Endodermal cell (in vitro differentiated cells): ENCODE data around the gene MCTP2. TPM values are rescaled to one million over a fixed set of nuclear protein-coding genes. Genes with fewer than 3 reads are reported as not detected.
A peak's percentile ranks its signal among the peaks of the same experiment; 100 is the strongest.

ENCODE experiments used
- DNase-seq: peaks from one replicate; pipeline ENCODE4 v3.0.0-alpha.2; 2017
- H3K27ac ChIP-seq: 2 replicates; pipeline ENCODE4 v1.5.1; 2013; ENCODE audit warnings: mild to moderate bottlenecking, low read depth, low read length, moderate library complexity
- H3K27me3 ChIP-seq: 2 replicates; pipeline ENCODE4 v1.6.1; 2013; ENCODE audit warnings: mild to moderate bottlenecking, low read length, moderate library complexity; ENCODE audit not compliant: insufficient read depth, control insufficient read depth, poor library complexity, severe bottlenecking
- H3K36me3 ChIP-seq: 2 replicates; pipeline ENCODE4 v1.7.0; 2013; ENCODE audit warnings: mild to moderate bottlenecking, low read length, moderate library complexity; ENCODE audit not compliant: control insufficient read depth, insufficient read depth
- H3K4me1 ChIP-seq: one replicate; pipeline ENCODE4 v1.7.0; 2013; ENCODE audit warnings: low read length; ENCODE audit not compliant: control insufficient read depth, insufficient read depth
- H3K4me3 ChIP-seq: 2 replicates; pipeline ENCODE4 v1.5.1; 2013; ENCODE audit warnings: mild to moderate bottlenecking, low read length, moderate library complexity
- H3K9ac ChIP-seq: 2 replicates; pipeline ENCODE4 v1.6.1; 2013; ENCODE audit warnings: mild to moderate bottlenecking, low read length, moderate library complexity; ENCODE audit not compliant: poor library complexity, severe bottlenecking; ENCODE audit errors: extremely low read depth
- H3K9me3 ChIP-seq: 2 replicates; pipeline ENCODE4 v1.6.1; 2013; ENCODE audit warnings: mild to moderate bottlenecking, low read length, moderate library complexity; ENCODE audit not compliant: control insufficient read depth
- H3K27ac Mint-ChIP-seq: 2 replicates; pipeline ENCODE4 v1.8.0; 2020; ENCODE audit warnings: mixed read lengths
- H3K27me3 Mint-ChIP-seq: 2 replicates; pipeline ENCODE4 v1.8.0; 2021; ENCODE audit warnings: mild to moderate bottlenecking, mixed read lengths; ENCODE audit not compliant: insufficient read depth
- H3K36me3 Mint-ChIP-seq: 2 replicates; pipeline ENCODE4 v1.8.0; 2020; ENCODE audit warnings: low read depth, mixed read lengths
- H3K4me1 Mint-ChIP-seq: 2 replicates; pipeline ENCODE4 v1.8.0; 2020; ENCODE audit warnings: mixed read lengths
- H3K4me3 Mint-ChIP-seq: 2 replicates; pipeline ENCODE4 v1.8.0; 2020; ENCODE audit warnings: mild to moderate bottlenecking, moderate library complexity, mixed read lengths
- H3K9me3 Mint-ChIP-seq: 2 replicates; pipeline ENCODE4 v1.8.0; 2020; ENCODE audit warnings: mild to moderate bottlenecking, mixed read lengths
- WGBS, 2 experiments: methylation state at CpG; one replicate each; pipeline versions ENCODE4 v1.1.5 to v1.1.7; 2013; ENCODE audit warnings: missing lambda C conversion rate in 2 of 2, mixed read lengths in 1 of 2; ENCODE audit not compliant: insufficient coverage in 1 of 2, insufficient read length in 1 of 2; 5-methylcytosine and 5-hydroxymethylcytosine counted together
- total RNA-seq, 2 donors: library from RNA; stranded (reverse); fragmentation: NEBNext Ultra II Directional in 1 of 2; extraction: Animal tissue kit (Norgen Biotek cat#: 25700) in 1 of 2; gene quantifications; 2 replicates in 1 of 2; 3 replicates in 1 of 2; pipeline ENCODE4 v1.2.1, GENCODE V29; 2021
- TF ChIP-seq, protein P1 (sequence below): fragments of 200-600 bp; sonication (generic); conservative IDR thresholded peaks from 2 replicates; pipeline ENCODE4 v1.5.0; 2021; ENCODE audit warnings: antibody characterized with exemption, mild to moderate bottlenecking

Gene MCTP2
- total RNA-seq, 2 donors from 2014 or later: 9.2 to 12.1 TPM

DNA sequence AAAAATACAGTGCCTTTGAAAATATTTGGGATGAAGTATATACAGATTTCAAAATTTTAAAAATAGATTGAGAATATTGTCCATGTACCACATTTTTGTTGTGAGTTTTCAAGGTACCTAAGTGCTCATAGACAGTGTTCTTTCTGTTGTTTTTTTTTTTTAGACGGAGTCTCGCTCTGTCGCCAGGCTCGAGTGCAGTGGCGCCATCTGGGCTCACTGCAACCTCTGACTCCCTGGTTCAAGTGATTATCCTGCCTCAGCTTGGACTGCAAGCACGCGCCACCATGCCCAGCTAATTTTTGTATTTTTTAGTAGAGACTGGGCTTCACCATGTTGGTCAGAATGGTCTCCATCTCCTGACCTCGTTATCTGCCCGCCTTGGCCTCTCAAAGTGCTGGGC is 223.9 kb downstream of the MCTP2 start:
- TF ChIP-seq, protein P1, sequence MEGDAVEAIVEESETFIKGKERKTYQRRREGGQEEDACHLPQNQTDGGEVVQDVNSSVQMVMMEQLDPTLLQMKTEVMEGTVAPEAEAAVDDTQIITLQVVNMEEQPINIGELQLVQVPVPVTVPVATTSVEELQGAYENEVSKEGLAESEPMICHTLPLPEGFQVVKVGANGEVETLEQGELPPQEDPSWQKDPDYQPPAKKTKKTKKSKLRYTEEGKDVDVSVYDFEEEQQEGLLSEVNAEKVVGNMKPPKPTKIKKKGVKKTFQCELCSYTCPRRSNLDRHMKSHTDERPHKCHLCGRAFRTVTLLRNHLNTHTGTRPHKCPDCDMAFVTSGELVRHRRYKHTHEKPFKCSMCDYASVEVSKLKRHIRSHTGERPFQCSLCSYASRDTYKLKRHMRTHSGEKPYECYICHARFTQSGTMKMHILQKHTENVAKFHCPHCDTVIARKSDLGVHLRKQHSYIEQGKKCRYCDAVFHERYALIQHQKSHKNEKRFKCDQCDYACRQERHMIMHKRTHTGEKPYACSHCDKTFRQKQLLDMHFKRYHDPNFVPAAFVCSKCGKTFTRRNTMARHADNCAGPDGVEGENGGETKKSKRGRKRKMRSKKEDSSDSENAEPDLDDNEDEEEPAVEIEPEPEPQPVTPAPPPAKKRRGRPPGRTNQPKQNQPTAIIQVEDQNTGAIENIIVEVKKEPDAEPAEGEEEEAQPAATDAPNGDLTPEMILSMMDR: peak; percentile 46
- H3K27me3 Mint-ChIP-seq: no peaks in the 10 kb centered on the region

GRCh38 chr15:94456226-94456625 is 224.9 kb downstream of the MCTP2 start:
- TF ChIP-seq, protein P1: no peak
- Mint-ChIP-seq H3K9me3 (no peaks in the 10 kb centered on the region), H3K27ac (no peak overlapping the region), H3K4me1 (peaks cover 9% of the 10 kb centered on the region), H3K36me3 (peaks cover 1% of the 10 kb centered on the region), H3K4me3 (no peak overlapping the region), H3K27me3 (no peaks in the 10 kb centered on the region)
- H3K4me3 ChIP-seq: no peak overlapping the region
- no peak overlapping the region for H3K27ac ChIP-seq
- H3K9me3 ChIP-seq: no peaks in the 10 kb centered on the region
- no peaks in the 10 kb centered on the region for H3K27me3 ChIP-seq
- H3K4me1 ChIP-seq: no peaks in the 10 kb centered on the region
- no peaks in the 10 kb centered on the region for H3K36me3 ChIP-seq
- no peak overlapping the region for H3K9ac ChIP-seq
- DNase-seq: no peak
- WGBS, 2 experiments: 93 to 95% methylated on average over 5 of the region's 5 CpGs

More for the DNA sequence above, 223.9 kb downstream of the MCTP2 start:
- no peak overlapping the region for H3K27ac Mint-ChIP-seq
- Histone ChIP-seq H3K9me3 (no peaks in the 10 kb centered on the region), H3K36me3 (no peaks in the 10 kb centered on the region), H3K9ac (no peak overlapping the region), H3K27me3 (no peaks in the 10 kb centered on the region), H3K4me3 (no peak overlapping the region), H3K4me1 (no peaks in the 10 kb centered on the region), H3K27ac (no peak overlapping the region)
- peaks cover 7% of the 10 kb centered on the region for H3K4me1 Mint-ChIP-seq
- DNase-seq: no peak
- no peak overlapping the region for H3K4me3 Mint-ChIP-seq
- 92 to 100% methylated on average over 8 to 9 of the region's 9 CpGs for WGBS, 2 experiments
- H3K36me3 Mint-ChIP-seq: peaks cover 1% of the 10 kb centered on the region
- H3K9me3 Mint-ChIP-seq: no peaks in the 10 kb centered on the region

DNA sequence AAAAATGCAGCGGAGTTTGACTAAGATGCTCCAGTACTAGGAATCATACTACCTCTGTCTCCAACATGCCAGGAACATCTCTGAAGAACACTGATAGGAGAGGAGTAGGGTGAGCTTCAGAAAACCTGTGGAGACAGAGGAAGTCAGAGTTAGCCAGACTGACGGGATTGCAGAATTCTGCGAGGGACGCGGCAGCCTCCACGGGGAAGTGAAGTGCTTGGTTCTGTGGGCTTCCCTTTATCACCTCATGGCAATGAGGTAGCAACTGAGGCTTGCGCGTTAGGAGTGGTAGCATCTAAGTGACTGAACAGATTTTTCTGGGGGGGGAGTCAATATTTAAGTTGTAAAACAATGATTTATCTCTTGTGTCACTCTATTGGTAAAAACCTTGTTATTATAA is 226.3 kb downstream of the MCTP2 start:
- WGBS, 2 experiments: 83 to 96% methylated on average over 5 to 8 of the region's 8 CpGs
- H3K4me3 Mint-ChIP-seq: no peak overlapping the region
- H3K36me3 ChIP-seq: no peaks in the 10 kb centered on the region
- no peaks in the 10 kb centered on the region for H3K27me3 Mint-ChIP-seq
- peaks cover 7% of the 10 kb centered on the region for H3K4me1 Mint-ChIP-seq
- peaks cover 1% of the 10 kb centered on the region for H3K36me3 Mint-ChIP-seq
- H3K9ac ChIP-seq: no peak overlapping the region
- H3K9me3 Mint-ChIP-seq: no peaks in the 10 kb centered on the region
- no peaks in the 10 kb centered on the region for H3K4me1 ChIP-seq
- no peak overlapping the region for H3K27ac Mint-ChIP-seq
- no peak overlapping the region for H3K4me3 ChIP-seq
- no peak overlapping the region for H3K27ac ChIP-seq
- DNase-seq: no peak
- TF ChIP-seq, protein P1: no peak
- no peaks in the 10 kb centered on the region for H3K27me3 ChIP-seq
- no peaks in the 10 kb centered on the region for H3K9me3 ChIP-seq
